GM18909 (cell line): ENCODE measurements around the gene ZFAND4.
A peak's percentile ranks its signal among the peaks of the same experiment; 100 is the strongest.
"Not testable (repeated sequence)": the region's sequence is repeated elsewhere in the genome, so short reads cannot be mapped to it uniquely, and the experiment has no call there.

Experiments used
- ATAC-seq: cut with Tn5 transposase; IDR thresholded peaks from one replicate; pipeline ENCODE4 v1.9.1; 2021; ENCODE audit warnings: mild to moderate bottlenecking; ENCODE audit not compliant: unreplicated experiment, poor library complexity

Gene ZFAND4

GRCh38 chr10:45672181-45673073 is at the start of gene ZFAND4:
Gene ZFAND4 (minus strand): TSS chr10:45672772. CDS start chr10:45663725, 9,047 bp downstream.
- ATAC-seq, result peak; percentile 98

- not testable (repeated sequence) for ATAC-seq
Observed at GRCh38 chr10:45721503-45721902, 48.9 kb upstream of the ZFAND4 start.

DNA sequence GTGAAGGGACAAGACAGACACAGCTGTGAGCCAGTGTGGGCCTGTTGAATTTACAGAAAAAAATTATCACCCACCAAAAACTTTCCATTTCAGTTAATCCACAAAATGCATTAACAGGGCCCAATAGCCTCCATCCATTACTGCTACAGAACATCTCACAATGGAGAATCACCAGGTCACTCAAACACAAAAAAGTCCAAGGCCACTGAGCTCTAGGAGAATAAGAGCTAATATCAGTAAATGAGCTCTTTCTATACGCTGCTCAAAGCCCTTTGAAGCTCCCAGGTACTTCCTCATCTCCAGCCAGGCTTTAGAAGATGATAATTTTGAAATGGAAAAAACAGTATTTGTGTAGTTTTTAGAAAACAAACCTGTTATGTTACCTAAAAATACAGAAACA is 45.1 kb upstream of the ZFAND4 start:
- not testable (repeated sequence) for ATAC-seq

GRCh38 chr10:45717053-45717452 is 44.5 kb upstream of the ZFAND4 start:
- ATAC-seq, result not testable (repeated sequence)

DNA sequence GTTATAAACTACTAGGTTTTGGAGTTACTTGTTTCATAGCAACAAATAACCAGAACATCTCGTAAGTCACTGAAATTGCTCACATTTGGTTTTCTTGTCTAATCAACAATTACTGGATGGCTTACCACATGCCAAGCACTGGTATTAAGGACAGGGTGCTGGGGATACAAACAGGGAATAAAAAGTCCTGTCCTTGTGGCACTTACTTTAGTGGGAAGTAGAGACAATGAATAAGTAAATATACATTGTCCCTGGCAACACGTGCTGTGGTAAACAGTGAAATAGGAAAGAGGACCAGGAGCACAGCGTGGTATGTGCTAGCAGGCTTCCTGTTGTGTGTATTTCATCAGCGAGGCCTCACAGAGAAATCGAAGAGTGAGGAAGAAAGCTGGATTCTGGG is 38.7 kb upstream of the ZFAND4 start:
- not testable (repeated sequence) for ATAC-seq

DNA sequence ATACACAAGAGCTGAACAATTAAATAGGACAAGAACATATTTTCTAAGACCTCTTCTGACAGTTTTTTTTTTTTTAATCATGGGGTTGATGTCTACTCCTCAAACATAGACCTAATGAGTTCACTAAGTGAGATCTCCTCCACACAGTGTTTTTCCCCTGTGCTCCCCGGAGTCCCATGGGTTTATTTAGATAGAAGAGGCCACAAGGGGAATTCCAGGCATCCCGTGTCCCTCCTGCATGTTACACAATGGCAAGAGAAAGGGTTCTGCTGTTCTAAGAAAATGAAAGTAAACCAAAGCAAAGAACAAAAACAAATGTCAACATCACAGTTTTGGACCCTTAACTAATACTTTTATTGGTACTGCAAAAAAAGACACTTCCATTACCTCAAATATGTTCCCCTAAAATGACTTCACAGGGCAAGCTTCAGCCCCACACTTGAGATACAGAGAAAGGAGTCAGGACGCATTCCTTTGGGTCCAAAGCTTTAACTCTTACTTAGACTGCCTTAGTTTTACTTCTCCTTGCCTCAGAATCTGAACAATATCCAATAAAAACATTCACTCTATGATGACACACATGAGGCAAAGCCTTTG is 37.7 kb upstream of the ZFAND4 start:
- ATAC-seq, result peak; percentile 71

DNA sequence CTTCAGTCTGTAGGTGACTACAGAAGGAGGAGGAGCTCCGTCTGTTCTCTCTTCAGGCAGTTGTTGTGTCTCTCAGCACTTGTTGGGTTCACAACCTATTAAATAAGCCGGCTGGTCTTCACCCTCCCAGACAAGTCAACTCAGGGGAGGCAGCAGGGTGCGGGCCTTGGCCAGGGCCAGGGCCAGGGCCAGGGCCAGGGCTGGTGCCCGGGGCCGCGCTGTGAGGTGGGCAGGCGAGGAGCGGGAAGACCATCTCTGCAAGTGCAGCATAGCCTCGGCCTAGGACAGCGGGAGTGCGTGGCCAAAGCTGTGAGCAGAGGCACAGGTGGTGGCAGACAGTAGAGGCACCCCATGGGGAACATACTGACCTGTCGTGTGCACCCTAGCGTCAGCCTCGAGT is 5.9 kb upstream of the ZFAND4 start:
- ATAC-seq, result not testable (repeated sequence)

DNA sequence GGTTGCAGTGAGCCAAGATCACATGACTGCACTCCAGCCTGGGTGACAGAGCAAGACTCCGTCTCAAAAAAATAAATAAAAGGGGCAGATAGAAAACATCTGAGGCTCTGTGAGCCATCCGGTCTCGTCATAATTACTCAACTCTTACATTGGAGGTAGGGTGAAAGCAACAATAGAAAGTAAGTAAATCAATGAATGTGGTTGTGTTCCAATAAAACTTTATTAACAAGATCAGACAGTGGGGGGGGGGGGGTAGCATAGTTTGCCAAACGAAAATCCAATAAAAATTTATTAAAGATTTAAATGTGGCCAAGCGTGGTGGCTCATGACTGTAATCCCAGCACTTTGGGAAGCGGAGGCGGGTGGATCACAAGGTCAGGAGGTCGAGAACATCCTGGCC is 2.8 kb upstream of the ZFAND4 start:
- no peak for ATAC-seq

GRCh38 chr10:45673074-45673648 is 589 bp upstream of the ZFAND4 start:
- no peak for ATAC-seq

GRCh38 chr10:45671300-45671699 is 1.3 kb downstream of the ZFAND4 start:
- not testable (repeated sequence) for ATAC-seq

- ATAC-seq, result not testable (repeated sequence)
Observed at GRCh38 chr10:45669897-45670296, 2.7 kb downstream of the ZFAND4 start.

DNA sequence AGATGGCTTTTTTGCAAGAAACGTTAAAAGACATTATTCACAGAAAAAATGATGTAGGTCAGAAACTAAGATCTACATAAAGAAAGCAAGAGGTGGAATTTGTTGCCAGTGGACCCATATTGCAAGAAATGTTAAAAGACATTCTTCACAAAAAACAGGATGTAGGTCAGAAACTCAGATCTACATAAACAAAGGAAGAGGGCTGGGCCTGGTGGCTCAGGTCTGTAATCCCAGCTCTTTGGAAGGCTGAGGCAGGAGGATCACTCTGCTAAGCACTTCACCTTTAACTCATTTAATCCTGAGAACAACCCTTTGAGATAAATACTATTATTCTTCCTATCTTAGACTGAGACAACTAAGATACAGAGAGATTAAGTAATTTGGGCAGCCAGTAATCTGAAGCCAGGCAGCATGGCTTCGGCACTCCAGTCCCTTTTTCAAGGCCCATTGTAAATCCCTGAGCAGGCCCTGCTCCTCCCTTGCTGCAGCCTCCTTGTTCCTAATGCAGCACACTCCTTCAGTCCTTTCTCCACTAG is 11.6 kb downstream of the ZFAND4 start:
- no peak for ATAC-seq

DNA sequence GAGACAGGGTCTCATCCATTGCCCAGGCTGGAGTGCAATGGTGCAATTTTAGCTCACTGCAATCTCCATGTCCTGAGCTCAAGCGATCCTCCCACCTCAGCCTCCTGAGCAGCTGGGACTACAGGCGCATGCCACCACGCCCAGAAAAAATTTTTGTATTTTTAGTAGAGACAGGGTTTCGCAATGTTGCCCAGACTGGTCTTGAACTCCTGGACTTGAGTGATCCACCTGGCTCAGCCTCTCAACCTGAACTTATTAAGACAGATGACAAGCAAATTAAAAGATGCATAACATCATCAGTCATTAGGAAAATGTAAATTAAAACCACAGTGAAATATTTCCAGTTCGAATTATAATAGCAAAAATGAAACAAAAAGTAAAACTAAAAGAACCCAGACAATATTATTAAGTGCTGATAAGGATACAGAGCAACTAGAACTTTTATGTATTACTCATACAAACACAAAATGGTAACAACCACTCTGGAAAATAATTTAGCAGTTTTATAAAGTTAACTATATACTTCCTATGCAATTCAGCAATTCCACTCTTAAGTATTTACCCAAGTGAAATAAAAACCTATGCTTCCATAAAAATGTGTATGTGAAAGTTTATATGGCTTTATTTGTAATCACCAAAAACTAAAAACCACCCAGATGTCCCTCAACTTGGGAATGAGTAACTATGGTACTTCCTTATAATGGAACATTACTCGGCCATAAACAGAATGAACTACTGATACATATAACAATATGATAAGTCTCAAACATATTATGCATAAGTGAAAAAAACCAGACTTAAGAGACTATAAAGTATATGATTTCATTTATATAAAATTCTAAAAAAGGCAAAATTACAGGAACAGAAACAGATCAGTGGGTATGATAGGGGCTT is 15.3 kb downstream of the ZFAND4 start:
- no peak for ATAC-seq

- no peak for ATAC-seq
Observed at GRCh38 chr10:45655219-45655618, 17.4 kb downstream of the ZFAND4 start.

DNA sequence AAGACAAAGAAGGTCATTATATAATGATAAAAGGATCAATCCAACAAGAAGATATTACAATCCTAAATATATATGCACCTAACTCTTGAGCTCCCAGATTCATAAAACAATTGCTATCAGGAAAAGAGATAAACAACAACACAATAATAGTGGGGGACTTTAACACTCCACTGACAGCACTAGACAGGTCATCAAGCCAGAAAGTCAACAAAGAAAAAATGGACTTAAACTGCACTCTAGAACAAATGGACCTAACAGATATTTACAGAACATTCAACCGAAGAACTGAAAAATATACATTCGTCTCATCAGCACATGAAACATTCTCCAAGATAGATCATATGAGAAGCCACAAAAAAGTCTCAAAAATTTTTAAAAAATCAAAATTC is 17.8 kb downstream of the ZFAND4 start:
- not testable (repeated sequence) for ATAC-seq

GRCh38 chr10:45653454-45653853 is 19.1 kb downstream of the ZFAND4 start:
- ATAC-seq, result peak; percentile 74

DNA sequence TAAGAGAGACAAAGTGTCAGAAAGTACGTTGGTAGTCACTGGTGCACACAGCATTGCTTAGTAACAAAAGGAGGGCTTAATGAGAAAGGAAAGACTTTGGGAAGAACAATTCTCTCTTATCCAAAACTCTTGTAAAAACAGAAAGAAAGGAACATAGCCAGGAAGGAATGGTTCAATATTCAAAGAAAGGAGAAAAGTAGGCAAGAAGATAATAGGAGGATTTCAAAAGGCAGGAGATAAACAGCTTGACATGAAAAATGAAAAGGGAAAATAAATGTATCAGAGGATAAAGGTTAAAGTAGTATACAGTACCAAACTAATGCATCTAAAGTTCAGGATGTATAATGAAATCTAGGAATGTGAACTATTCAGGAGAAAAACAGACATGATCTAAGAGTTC is 20.1 kb downstream of the ZFAND4 start:
- ATAC-seq, result no peak

DNA sequence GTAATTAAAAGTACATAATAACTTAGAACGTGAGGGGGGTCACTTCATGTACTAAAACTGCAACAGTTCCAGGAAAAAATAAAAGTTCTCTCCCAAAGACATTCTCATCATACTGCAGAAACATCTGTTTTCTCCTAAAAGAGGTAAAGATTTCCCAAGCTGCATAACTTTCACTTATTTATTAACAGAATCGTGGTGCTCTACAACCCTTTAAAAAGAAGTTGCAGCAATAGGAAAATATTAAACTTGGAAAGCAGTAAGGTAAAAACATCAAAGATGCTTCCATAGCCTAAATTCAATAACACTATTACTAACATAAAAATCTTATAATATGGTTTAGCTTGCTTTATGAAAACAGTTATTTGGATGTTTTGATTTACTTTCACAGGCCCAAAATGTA is 23.3 kb downstream of the ZFAND4 start:
- no peak for ATAC-seq

- no peak for ATAC-seq
Observed at GRCh38 chr10:45647118-45647517, 25.5 kb downstream of the ZFAND4 start.
